HCEC 1CT (cell line): ENCODE measurements around the gene ARHGAP32.

Experiments used
- DNase-seq: peaks from one replicate; pipeline ENCODE4 v3.0.0-alpha.2; 2017

ARHGAP32 gene

GRCh38 chr11:128949791-128950454, 242.2 kb downstream of the ARHGAP32 start:
- DNase-seq, result no peak

DNA sequence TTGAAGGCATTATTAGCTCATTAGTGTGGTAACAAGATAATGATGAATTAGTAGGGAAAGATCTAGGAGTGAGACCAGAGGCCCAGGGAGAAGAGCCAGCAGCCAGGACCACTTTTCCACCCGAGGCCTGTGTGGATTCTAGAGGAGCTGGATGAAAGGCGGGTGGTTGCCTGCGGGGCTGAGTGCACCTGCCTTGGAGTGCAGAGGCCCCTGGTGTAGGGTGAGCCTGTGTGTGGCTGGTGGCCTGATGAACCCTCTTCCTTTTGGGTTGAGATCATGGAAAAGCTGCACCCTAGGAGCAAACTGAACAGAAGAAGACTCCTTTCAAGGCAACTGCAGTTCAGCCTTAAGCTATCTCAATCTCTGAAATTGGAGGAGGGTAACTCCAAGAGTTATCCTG, 243.5 kb downstream of the ARHGAP32 start:
- peak; percentile 7 for DNase-seq

DNA sequence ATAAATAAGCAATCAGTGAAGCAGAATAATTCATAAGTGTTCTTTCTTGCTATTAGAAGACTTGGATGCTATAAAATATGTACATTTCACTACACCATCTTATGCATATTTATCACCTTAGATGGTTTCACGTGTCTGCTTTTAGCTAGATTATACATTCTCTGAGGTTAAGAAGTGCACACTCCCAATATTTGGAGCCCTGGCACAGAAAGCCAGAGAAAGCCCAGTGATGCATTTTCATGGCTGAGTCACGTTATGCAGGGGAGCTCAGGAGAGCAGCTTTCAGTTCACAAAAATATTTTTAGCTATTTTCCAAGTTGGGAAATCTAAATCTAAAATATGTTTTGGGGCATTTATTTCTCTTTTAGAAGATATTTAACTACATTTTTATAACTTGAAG, 244.4 kb downstream of the ARHGAP32 start:
- DNase-seq, result no peak

- no peak for DNase-seq
These were observed 245.5 kb downstream of the ARHGAP32 start for GRCh38 chr11:128946648-128947047.

GRCh38 chr11:128943428-128943976, 248.6 kb downstream of the ARHGAP32 start:
- DNase-seq, result no peak

- no peak for DNase-seq
These were observed 249.2 kb downstream of the ARHGAP32 start, which contains the start of gene TP53AIP1 for GRCh38 chr11:128942817-128943427. Gene TP53AIP1, minus strand, starts transcription at chr11:128942871. Its CDS starts 5,053 bp downstream, at chr11:128937818.

DNA sequence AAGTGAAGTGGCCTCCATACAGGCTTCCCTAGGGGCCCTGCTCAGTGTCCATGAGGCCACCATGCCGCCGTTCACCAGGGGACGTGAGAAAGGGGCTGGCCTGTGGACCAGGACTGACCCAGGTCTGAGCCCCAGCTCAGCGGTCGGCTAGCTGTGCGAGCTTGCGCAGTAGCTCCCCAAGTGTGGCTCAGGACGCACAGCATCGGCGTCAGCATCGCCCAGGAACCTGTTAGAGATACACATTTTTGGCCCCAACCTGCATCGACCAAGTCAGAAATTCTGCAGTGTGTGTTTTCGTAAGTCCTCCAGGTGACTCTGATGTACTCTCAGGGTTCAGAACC, 249.9 kb downstream of the ARHGAP32 start:
- DNase-seq, result no peak

- DNase-seq, result no peak
These were observed 250.4 kb downstream of the ARHGAP32 start for GRCh38 chr11:128941573-128942271.

DNA sequence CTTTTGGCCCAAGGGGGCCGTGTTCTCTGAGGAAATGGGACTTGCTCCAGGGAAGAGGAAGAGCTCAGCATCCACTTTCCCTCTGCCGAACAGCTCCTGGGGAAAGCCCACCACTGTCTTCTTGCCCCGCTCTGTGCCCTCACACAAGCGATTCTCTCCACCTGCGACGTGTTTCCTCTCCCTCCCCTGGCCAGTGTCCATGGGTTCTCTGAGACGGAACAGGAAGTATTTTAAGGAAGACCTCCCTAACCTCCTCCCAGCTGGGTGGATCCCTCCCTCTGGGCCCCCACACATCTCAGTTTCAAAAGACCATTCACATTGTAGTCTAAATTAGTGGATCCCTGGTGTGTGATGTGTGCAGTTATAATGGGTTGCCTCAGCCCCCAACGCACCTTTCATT, 251.0 kb downstream of the ARHGAP32 start:
- no peak for DNase-seq

GRCh38 chr11:128940603-128941002, 251.5 kb downstream of the ARHGAP32 start:
- no peak for DNase-seq

- no peak for DNase-seq
These were observed 252.0 kb downstream of the ARHGAP32 start for GRCh38 chr11:128940156-128940555.

GRCh38 chr11:128939591-128939990, 252.5 kb downstream of the ARHGAP32 start:
- DNase-seq, result no peak

DNA sequence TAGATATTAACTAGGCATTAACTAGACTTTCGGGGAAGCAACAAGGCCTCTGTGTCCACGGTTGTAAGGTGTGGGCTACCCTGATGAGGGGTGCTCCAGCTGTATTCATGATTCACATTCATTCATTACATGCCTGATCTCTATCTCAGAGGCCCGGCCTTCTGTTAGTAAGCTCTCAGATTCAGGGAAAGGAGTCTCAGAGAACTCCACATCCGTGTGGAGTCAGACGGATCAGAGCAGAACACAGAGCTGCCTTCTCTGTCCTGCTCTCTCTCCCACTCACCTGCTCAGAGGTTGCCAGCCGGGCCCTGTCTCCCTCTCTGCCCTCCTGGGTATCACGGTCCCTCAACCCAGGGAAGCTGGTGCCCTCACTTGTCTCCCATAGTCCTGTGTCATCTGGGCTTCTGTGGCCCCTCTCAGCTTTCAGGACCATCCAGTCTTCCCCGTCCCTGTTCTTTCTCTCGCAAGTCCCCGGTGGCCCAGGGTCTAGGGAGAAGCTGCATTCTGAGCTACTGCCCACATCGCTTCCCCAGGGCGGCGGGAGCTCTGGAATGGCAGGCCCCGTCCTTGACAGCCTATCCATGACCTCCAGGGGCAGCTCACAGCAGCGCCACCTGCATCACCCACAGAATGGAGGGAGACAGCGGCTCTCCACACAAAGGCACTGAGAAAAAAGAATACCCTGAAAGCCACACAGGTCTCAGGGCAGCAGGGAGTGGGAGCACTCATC, 253.8 kb downstream of the ARHGAP32 start:
- DNase-seq, result no peak

DNA sequence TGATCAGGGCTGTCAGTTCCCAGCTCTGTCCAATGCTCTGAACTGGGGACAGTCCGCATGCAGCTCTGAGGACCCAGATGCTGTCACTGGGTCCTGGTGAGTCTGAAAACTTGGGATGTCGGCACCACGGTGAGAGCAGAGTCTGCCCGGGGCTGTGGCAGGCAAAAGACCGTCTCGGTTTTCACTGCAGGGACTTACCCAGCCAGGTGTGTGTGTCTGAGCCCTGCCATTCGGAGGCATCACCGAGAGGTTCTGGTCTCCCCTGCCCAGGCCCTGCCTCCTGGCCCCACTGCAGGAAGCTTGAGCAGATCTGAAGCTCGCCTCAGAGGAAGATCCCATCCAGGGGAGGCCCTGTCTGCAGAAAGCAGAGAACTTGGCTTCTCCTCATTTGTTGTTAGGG, 254.6 kb downstream of the ARHGAP32 start:
- no peak for DNase-seq

GRCh38 chr11:128936606-128937251, 255.4 kb downstream of the ARHGAP32 start:
- no peak for DNase-seq

- no peak for DNase-seq
These were observed 257.2 kb downstream of the ARHGAP32 start for GRCh38 chr11:128934926-128935325.

DNA sequence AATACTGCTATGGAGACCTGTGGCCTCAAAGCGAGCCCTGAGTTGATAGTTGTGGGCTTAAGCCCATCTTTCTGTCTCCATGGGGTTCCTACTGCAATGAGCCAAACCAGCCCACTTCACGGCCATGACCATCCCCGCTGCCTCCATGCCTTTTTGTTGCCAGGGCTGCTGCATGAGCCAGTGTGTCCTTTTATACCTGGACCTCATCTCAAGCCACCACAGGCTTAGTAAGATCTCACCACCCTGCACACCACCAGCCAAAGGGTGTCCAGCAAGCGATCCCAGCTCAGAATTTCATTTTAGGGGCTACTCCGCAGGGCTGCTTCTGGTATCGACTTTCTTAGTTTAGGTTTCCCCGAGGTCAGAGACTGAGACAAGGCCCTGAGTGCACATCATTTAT, 257.8 kb downstream of the ARHGAP32 start:
- no peak for DNase-seq

- DNase-seq, result no peak
These were observed 258.5 kb downstream of the ARHGAP32 start for GRCh38 chr11:128933481-128934178.

DNA sequence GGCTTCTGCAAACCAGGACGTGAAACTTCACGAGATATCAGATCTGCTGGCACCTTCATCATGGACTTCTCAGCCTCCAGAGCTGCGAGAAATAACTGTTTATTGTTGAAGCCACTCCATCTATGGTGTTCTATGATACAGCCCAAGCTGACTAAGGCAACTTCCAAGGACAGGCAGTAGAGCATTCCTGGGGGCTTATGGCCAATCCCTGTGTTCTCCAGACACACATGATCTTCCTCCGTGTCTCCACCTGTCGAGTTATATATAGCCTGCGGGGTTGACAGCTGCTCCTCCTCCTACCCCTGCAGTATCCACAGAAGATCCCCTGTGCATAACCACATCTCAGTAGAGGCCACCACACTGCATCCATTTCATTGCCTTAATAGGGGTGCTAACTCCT, 260.5 kb downstream of the ARHGAP32 start:
- DNase-seq, result no peak

- no peak for DNase-seq
These were observed 261.1 kb downstream of the ARHGAP32 start for GRCh38 chr11:128931066-128931465.

GRCh38 chr11:128929991-128930390, 262.1 kb downstream of the ARHGAP32 start:
- no peak for DNase-seq

- DNase-seq, result no peak
These were observed 262.7 kb downstream of the ARHGAP32 start for GRCh38 chr11:128929468-128929867.
